ENCODE results near the gene LRRC14B. TPM values are rescaled to one million over a fixed set of nuclear protein-coding genes. Genes with fewer than 3 reads are reported as not detected.

LRRC14B gene
- total RNA-seq, 4 donors from 2014 or later: not detected

DNA sequence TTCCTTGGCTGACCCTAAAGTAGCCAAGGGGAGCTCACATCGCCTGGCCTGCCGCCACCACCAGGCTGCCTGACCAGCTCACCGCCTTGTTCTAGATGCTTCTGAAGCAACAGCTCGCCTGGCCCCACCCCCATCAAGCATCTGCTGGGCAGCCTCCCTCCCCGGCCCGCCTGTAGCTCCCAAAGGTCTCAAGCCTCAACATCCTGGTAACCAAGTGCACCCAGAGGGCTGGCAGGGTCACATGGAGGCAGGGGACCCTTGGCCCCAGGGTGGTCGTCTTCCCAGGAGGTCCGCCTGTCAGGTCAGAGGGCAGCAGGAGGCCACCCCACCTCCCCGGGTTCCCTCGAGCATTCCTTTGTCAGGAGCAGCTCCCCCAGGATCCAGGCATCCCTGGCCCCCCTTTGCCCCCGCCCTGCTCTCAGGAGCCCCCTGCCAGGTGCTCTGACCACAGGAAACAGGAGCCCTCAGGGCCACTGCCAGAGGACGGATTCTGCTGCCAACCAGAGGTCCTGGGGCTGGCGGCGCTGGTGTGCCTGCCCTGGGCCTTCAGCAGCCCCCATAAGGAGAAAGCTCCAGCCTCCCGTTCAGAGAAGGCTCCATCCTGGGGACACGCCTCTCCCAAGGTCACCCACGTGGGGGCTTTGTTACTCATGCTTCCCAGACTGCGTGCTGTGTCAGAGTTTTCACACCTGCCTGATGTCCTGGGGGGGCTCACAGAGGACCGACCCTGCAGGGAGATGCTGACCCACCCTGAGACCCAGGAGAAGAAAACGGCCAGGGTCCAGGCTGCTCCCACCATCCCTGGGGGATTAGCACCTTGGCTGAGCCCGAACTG lies 3.5 kb upstream of the LRRC14B start:
- TF ChIP-seq POLR2A (IDR thresholded peaks at IDR 0.05): no peak
- TF ChIP-seq, protein P1, sequence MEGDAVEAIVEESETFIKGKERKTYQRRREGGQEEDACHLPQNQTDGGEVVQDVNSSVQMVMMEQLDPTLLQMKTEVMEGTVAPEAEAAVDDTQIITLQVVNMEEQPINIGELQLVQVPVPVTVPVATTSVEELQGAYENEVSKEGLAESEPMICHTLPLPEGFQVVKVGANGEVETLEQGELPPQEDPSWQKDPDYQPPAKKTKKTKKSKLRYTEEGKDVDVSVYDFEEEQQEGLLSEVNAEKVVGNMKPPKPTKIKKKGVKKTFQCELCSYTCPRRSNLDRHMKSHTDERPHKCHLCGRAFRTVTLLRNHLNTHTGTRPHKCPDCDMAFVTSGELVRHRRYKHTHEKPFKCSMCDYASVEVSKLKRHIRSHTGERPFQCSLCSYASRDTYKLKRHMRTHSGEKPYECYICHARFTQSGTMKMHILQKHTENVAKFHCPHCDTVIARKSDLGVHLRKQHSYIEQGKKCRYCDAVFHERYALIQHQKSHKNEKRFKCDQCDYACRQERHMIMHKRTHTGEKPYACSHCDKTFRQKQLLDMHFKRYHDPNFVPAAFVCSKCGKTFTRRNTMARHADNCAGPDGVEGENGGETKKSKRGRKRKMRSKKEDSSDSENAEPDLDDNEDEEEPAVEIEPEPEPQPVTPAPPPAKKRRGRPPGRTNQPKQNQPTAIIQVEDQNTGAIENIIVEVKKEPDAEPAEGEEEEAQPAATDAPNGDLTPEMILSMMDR (IDR thresholded peaks at IDR 0.05): no peak
- no peak for TF ChIP-seq EP300 (IDR thresholded peaks at IDR 0.05)
- TF ChIP-seq POLR2AphosphoS5 (IDR thresholded peaks at IDR 0.05): no peak
- 67% methylated on average over 5 of the region's 21 CpGs for WGBS
- Histone ChIP-seq H3K36me3 (no peaks in the 10 kb centered on the region), H3K27ac (no peak overlapping the region), H3K27me3 (peaks cover 22% of the 10 kb centered on the region), H3K4me1 (peaks cover 21% of the 10 kb centered on the region), H3K4me3 (peak overlapping the region; percentile 24), H3K9me3 (no peaks in the 10 kb centered on the region)
- DNase-seq (ENCODE audit: low spot score in 2 of 2): no peak

DNA sequence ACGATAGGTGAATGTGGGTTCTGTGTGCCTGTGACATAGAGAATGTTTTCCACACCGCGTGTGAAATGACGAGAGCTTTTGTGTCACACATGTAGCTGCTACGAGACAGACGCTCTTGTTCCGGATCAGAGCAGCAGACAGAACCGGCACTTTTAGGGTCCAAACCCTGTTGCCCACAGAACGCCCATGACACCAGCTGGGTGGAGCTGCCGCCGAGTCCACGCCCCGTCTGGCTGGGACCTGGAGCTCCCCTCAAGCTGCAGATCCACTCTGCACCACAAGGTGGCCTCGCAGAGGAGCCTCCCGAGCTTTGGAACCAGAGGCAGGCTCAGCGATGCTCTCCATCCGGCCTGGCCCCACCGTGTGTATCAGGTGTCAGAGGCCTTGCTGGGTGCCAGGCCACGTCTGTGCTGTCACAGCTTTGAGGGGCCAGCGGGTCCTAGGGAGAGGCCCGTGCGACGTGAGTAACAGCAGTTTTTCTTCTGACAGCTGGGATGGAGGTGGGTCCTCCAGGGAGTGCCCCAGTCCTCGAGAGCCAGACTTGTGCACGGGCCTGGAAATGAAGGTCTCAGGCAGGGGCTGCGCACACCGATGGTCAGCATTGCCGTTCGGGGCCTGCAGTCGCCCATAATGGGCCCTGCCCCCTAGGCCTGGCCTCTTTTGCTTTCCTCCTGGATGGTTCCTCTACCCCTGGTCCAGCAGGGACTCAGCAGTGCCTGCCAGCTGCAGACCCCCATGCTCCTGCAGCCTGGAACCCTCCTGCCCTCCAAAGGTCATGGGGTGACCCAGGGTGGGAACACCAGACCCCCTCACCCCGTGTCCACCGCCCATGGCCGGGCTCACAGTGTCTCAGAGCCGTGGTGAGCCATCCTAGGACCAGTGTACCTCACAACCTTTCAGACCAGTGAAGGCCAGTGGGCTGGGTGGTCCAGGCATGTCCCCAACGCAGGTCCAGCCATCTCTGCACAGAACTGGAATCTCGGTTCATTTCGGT lies 2.5 kb upstream of the LRRC14B start:
- Histone ChIP-seq H3K9me3 (no peaks in the 10 kb centered on the region), H3K27ac (no peak overlapping the region), H3K4me1 (peaks cover 21% of the 10 kb centered on the region), H3K36me3 (no peaks in the 10 kb centered on the region), H3K27me3 (peaks cover 23% of the 10 kb centered on the region), H3K4me3 (peak overlapping the region; percentile 24)
- WGBS: 46% methylated on average over 10 of the region's 37 CpGs
- peak; percentile 91 to 92 for DNase-seq (ENCODE audit: low spot score in 2 of 2)
- TF ChIP-seq, protein P1 (IDR thresholded peaks at IDR 0.05): peak; percentile 85 to 99
- TF ChIP-seq POLR2A (IDR thresholded peaks at IDR 0.05): no peak
- TF ChIP-seq POLR2AphosphoS5 (IDR thresholded peaks at IDR 0.05): no peak
- TF ChIP-seq EP300 (IDR thresholded peaks at IDR 0.05): no peak

DNA sequence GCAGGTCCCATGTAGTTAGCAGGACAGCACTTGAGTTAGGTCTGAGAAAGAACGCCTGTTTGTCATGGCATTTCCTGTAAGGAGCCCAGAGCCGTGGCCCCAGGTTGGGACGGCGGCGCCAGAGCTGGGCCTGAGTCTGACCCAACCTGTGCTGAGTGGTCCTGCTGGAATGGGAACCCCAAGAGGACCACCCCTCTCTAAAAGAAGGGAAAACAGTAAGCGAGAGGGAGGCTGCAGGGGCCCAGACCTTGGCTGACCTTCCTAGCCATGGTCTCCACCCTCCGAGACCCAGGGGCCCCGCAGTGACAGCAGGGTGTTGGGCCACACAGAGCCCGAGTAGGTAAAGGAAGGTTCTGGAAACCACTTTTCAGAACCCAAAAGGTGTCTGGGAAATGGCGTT lies 1.8 kb upstream of the LRRC14B start:
- H3K9me3 ChIP-seq: no peaks in the 10 kb centered on the region
- H3K27ac ChIP-seq: no peak overlapping the region
- TF ChIP-seq, protein P1 (IDR thresholded peaks at IDR 0.05): no peak
- TF ChIP-seq EP300 (IDR thresholded peaks at IDR 0.05) (no peak), POLR2A (IDR thresholded peaks at IDR 0.05) (no peak), POLR2AphosphoS5 (IDR thresholded peaks at IDR 0.05) (no peak)
- 90% methylated on average over 10 of the region's 10 CpGs for WGBS
- H3K36me3 ChIP-seq: no peaks in the 10 kb centered on the region
- H3K4me3 ChIP-seq: no peak overlapping the region
- peaks cover 23% of the 10 kb centered on the region for H3K27me3 ChIP-seq
- DNase-seq (ENCODE audit: low spot score in 2 of 2): peak in 1 of 2 donors; percentile 24
- peaks cover 21% of the 10 kb centered on the region for H3K4me1 ChIP-seq

DNA sequence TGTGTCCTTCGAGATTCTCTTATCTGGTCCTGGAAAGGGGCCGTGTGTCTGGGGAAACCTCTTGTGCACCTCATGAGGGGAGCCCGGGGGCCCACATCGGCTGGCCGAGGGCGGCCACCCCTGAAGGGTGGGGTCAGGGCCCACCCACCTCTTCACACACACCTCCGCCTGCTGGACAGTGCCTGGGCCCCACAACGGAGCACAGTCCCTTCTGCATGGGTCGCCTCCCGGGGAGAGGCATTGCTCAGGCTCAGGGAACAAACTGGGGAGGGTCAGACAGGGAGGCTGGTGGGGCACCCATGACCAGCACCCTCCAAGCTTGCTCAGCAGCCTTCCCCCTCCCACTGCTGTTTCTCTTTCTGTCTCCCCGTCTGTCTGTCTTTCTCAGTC lies 1.3 kb upstream of the LRRC14B start:
- Histone ChIP-seq H3K36me3 (no peaks in the 10 kb centered on the region), H3K4me1 (peaks cover 21% of the 10 kb centered on the region), H3K9me3 (no peaks in the 10 kb centered on the region), H3K27me3 (peaks cover 23% of the 10 kb centered on the region), H3K4me3 (no peak overlapping the region), H3K27ac (no peak overlapping the region)
- WGBS: 73% methylated on average over 11 of the region's 11 CpGs
- TF ChIP-seq, protein P1 (IDR thresholded peaks at IDR 0.05): no peak
- TF ChIP-seq POLR2A (IDR thresholded peaks at IDR 0.05): no peak
- peak in 1 of 2 donors; percentile 73 for DNase-seq (ENCODE audit: low spot score in 2 of 2)

All from suprapubic skin (tissue), 4 donors.